Omental fat pad (tissue), 4 donors: ENCODE data around the gene PLEKHA6. TPM values are rescaled to one million over a fixed set of nuclear protein-coding genes. Genes with fewer than 3 reads are reported as not detected.

ENCODE experiments used
- ATAC-seq: fragments of 150-250 bp; one replicate; pipeline ENCODE4 v1.9.1; 2016; ENCODE audit warnings: mild to moderate bottlenecking, moderate library complexity; ENCODE audit not compliant: low FRiP score
- DNase-seq: peaks from one replicate; pipeline ENCODE4 v3.0.0-alpha.2; 2019; ENCODE audit warnings: low spot score
- CTCF ChIP-seq, 3 donors: fragments of 450-650 bp; IDR thresholded peaks; one replicate each; pipeline ENCODE4 v1.5.1; 2016 to 2017; ENCODE audit warnings: antibody characterized with exemption in 3 of 3, mild to moderate bottlenecking in 3 of 3, moderate library complexity in 2 of 3
- total RNA-seq, 4 donors: library from RNA; depleted of rRNA; stranded (reverse); fragments of >200 nt; gene quantifications; one replicate each; pipeline ENCODE4 v1.1.0, GENCODE V29; 2016

The PLEKHA6 gene
- total RNA-seq, 4 donors from 2014 or later, result 2.9 to 13.1 (median 7.5) TPM

- no peak for ATAC-seq
- TF ChIP-seq CTCF (IDR thresholded peaks at IDR 0.05), result no peak
- DNase-seq, result no peak
Measured at GRCh38 chr1:204295671-204296070, 64.1 kb downstream of the PLEKHA6 start.

- no peak for TF ChIP-seq CTCF (IDR thresholded peaks at IDR 0.05)
- DNase-seq (no peak), ATAC-seq (peak; percentile 77)
Measured at GRCh38 chr1:204294357-204294756, 65.4 kb downstream of the PLEKHA6 start.

- TF ChIP-seq CTCF (IDR thresholded peaks at IDR 0.05), result no peak
- no peak for DNase-seq
- peak; percentile 29 for ATAC-seq
Measured at GRCh38 chr1:204293605-204294337, 66.0 kb downstream of the PLEKHA6 start.

GRCh38 chr1:204292740-204293139 lies 67.0 kb downstream of the PLEKHA6 start:
- no peak for TF ChIP-seq CTCF (IDR thresholded peaks at IDR 0.05)
- DNase-seq (no peak), ATAC-seq (no peak)

- ATAC-seq (no peak), DNase-seq (no peak)
- no peak for TF ChIP-seq CTCF (IDR thresholded peaks at IDR 0.05)
Measured at GRCh38 chr1:204289280-204289679, 70.4 kb downstream of the PLEKHA6 start.

- DNase-seq (peak; percentile 58), ATAC-seq (peak; percentile 86)
- no peak for TF ChIP-seq CTCF (IDR thresholded peaks at IDR 0.05)
Measured at GRCh38 chr1:204288021-204288588, 71.6 kb downstream of the PLEKHA6 start.

GRCh38 chr1:204287466-204287891 lies 72.2 kb downstream of the PLEKHA6 start:
- DNase-seq (no peak), ATAC-seq (no peak)
- no peak for TF ChIP-seq CTCF (IDR thresholded peaks at IDR 0.05)
